ENCODE measurements around the gene ALDH3A2.
"Not testable (repeated sequence)": the region's sequence is repeated elsewhere in the genome, so short reads cannot be mapped to it uniquely, and the experiment has no call there.

Gene ALDH3A2

GRCh38 chr17:19683117-19683516 lies 34.6 kb downstream of the ALDH3A2 start:
- DNase-seq = no peak

- DNase-seq = not testable (repeated sequence)
Measured at GRCh38 chr17:19684909-19685580, 36.5 kb downstream of the ALDH3A2 start.

GRCh38 chr17:19686400-19687090 lies 38.0 kb downstream of the ALDH3A2 start:
- no peak for DNase-seq

- DNase-seq = no peak
Measured at GRCh38 chr17:19702217-19702641, 53.7 kb downstream of the ALDH3A2 start.

- no peak for DNase-seq
Measured at GRCh38 chr17:19703106-19703827, 54.7 kb downstream of the ALDH3A2 start.

- DNase-seq = no peak
Measured at GRCh38 chr17:19703828-19704613, 55.5 kb downstream of the ALDH3A2 start.

- DNase-seq = no peak
Measured at GRCh38 chr17:19705201-19705600, 56.6 kb downstream of the ALDH3A2 start.

- DNase-seq = no peak
Measured at GRCh38 chr17:19705771-19706770, 57.5 kb downstream of the ALDH3A2 start.

GRCh38 chr17:19706791-19707727 lies 58.5 kb downstream of the ALDH3A2 start:
- no peak for DNase-seq

- no peak for DNase-seq
Measured at GRCh38 chr17:19707728-19708221, 59.2 kb downstream of the ALDH3A2 start.

- DNase-seq = no peak
Measured at GRCh38 chr17:19708431-19709175, 60.1 kb downstream of the ALDH3A2 start.

- no peak for DNase-seq
Measured at GRCh38 chr17:19709841-19710240, 61.3 kb downstream of the ALDH3A2 start.

- no peak for DNase-seq
Measured at GRCh38 chr17:19712436-19713004, 64.0 kb downstream of the ALDH3A2 start.

- no peak for DNase-seq
Measured at GRCh38 chr17:19713462-19713861, 64.9 kb downstream of the ALDH3A2 start.

- DNase-seq = no peak
Measured at GRCh38 chr17:19713901-19714361, 65.4 kb downstream of the ALDH3A2 start.

GRCh38 chr17:19714542-19715411 lies 66.2 kb downstream of the ALDH3A2 start:
- no peak for DNase-seq

- no peak for DNase-seq
Measured at GRCh38 chr17:19716108-19717030, 67.8 kb downstream of the ALDH3A2 start, which contains the start of gene SLC47A2. TSS of gene SLC47A2 (minus strand) at chr17:19716584. CDS start at chr17:19716555, 29 bp downstream.

Measured in stimulated activated CD4-positive, alpha-beta T cell treated with anti-CD3 and anti-CD28 coated beads, Interleukin-4, amount 100 ng/mL, for 4 hours (primary cell).